WTC11 (cell line): ENCODE measurements around the gene RALBP1.

Experiments
- ATF2 ChIP-seq: sonication (generic); formaldehyde crosslinking; IDR thresholded peaks from 2 replicates; pipeline ENCODE4 v1.8.1; 2022; ENCODE audit warnings: low read depth, missing genetic modification reagents, borderline replicate concordance
- CREM ChIP-seq: sonication (generic); formaldehyde crosslinking; IDR thresholded peaks from 2 replicates; pipeline ENCODE4 v1.8.1; 2022; ENCODE audit warnings: mild to moderate bottlenecking, missing genetic modification reagents, moderate library complexity
- CTCF ChIP-seq: fragments of 200-600 bp; IDR thresholded peaks from 2 replicates; pipeline ENCODE4 v1.8.0; 2022; ENCODE audit warnings: antibody characterized with exemption
- E2F1 ChIP-seq: sonication (generic); formaldehyde crosslinking; IDR thresholded peaks from 2 replicates; pipeline ENCODE4 v1.8.0; 2022; ENCODE audit warnings: mild to moderate bottlenecking, missing genetic modification reagents
- ETV6 ChIP-seq: sonication (generic); formaldehyde crosslinking; IDR thresholded peaks from 2 replicates; pipeline ENCODE4 v1.8.1; 2022; ENCODE audit warnings: mild to moderate bottlenecking, missing genetic modification reagents
- FOXJ3 ChIP-seq: sonication (generic); formaldehyde crosslinking; IDR thresholded peaks from 2 replicates; pipeline ENCODE4 v1.9.0; 2021; ENCODE audit warnings: missing genetic modification reagents, mild to moderate bottlenecking, borderline replicate concordance
- GABPB1 ChIP-seq: sonication (generic); formaldehyde crosslinking; IDR thresholded peaks from 2 replicates; pipeline ENCODE4 v1.8.1; 2023; ENCODE audit warnings: mild to moderate bottlenecking, missing genetic modification reagents
- MAX ChIP-seq: sonication (generic); formaldehyde crosslinking; IDR thresholded peaks from 2 replicates; pipeline ENCODE4 v1.8.0; 2022; ENCODE audit warnings: mild to moderate bottlenecking, missing genetic modification reagents
- NFYB ChIP-seq: sonication (generic); formaldehyde crosslinking; conservative IDR thresholded peaks from 2 replicates; pipeline ENCODE4 v1.8.0; 2022; ENCODE audit warnings: low read depth, missing genetic modification reagents
- ZNF121 ChIP-seq: sonication (generic); formaldehyde crosslinking; IDR thresholded peaks from 2 replicates; pipeline ENCODE4 v1.8.0; 2023; ENCODE audit warnings: missing genetic modification reagents
- ZNF219 ChIP-seq: sonication (generic); formaldehyde crosslinking; IDR thresholded peaks from 2 replicates; pipeline ENCODE4 v1.8.0; 2023; ENCODE audit warnings: missing genetic modification reagents, mild to moderate bottlenecking, borderline replicate concordance

GRCh38 chr18:9517869-9518268, 42.6 kb downstream of the RALBP1 start:
- TF ChIP-seq CTCF (no peak), ETV6 (no peak), CREM (no peak), E2F1 (CRISPR knock-in tag) (no peak), ZNF121 (CRISPR knock-in tag) (no peak), NFYB (no peak), FOXJ3 (no peak), ATF2 (CRISPR knock-in tag) (no peak), ZNF219 (CRISPR knock-in tag) (no peak), GABPB1 (CRISPR knock-in tag) (no peak), MAX (CRISPR knock-in tag) (no peak)
